GM13977 (cell line): ENCODE measurements around the gene TUBA8.

ENCODE experiments used
- DNase-seq: peaks from one replicate; pipeline ENCODE4 v3.0.0; 2012; ENCODE audit warnings: low spot score
- CTCF ChIP-seq: IDR thresholded peaks from 2 replicates; pipeline ENCODE4 v1.5.1; 2012; ENCODE audit warnings: mild to moderate bottlenecking, control low read depth; ENCODE audit not compliant: insufficient read depth; ENCODE audit errors: extremely low read depth, missing control alignments
- in situ Hi-C: fragments of 300-500 bp; cut with MboI; formaldehyde crosslinking; loops from one replicate; pipeline ENCODE4 v1.12.0; 2022; ENCODE audit warnings: low sequenced_read_pairs, low pct_unique_long_range_greater_than_20kb, mixed read lengths, inconsistent platforms; ENCODE audit not compliant: unreplicated experiment

TUBA8 gene

GRCh38 chr22:18085188-18085587 lies 25.4 kb upstream of the TUBA8 start:
- DNase-seq = no peak
- TF ChIP-seq CTCF = no peak
- in situ Hi-C loops = no loop called here

DNA sequence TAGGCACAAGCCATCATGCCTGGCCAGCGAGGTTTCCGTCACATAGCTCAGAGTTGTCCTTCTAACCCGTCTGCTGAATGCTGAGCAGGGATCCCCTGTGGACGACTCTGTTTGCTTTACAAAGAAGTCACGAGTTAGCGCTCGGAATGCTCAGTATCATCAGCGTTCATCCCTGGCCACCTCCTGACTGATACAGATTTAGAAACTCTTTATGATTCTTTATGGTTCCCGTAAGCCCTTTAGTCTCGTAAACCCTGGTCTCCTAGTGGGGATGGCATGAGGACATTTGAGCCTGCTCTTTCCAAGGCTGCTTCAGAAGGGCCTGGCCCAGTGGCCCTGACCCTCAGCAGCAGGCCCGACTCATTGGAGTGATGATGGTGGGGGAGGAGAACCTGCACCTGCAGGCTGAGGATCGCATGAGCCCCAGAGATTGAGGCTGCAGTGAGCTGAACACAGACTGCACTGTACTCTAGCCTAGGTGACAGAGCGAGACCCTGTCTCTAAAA lies 23.2 kb upstream of the TUBA8 start:
- in situ Hi-C loops = no loop called here
- DNase-seq = no peak
- no peak for TF ChIP-seq CTCF

- peak; percentile 45 for DNase-seq
- TF ChIP-seq CTCF = no peak
- in situ Hi-C loops = no loop called here
Observed at GRCh38 chr22:18088825-18089568, 21.6 kb upstream of the TUBA8 start.

GRCh38 chr22:18090286-18090685 lies 20.3 kb upstream of the TUBA8 start:
- in situ Hi-C loops = no loop called here
- no peak for TF ChIP-seq CTCF
- no peak for DNase-seq

DNA sequence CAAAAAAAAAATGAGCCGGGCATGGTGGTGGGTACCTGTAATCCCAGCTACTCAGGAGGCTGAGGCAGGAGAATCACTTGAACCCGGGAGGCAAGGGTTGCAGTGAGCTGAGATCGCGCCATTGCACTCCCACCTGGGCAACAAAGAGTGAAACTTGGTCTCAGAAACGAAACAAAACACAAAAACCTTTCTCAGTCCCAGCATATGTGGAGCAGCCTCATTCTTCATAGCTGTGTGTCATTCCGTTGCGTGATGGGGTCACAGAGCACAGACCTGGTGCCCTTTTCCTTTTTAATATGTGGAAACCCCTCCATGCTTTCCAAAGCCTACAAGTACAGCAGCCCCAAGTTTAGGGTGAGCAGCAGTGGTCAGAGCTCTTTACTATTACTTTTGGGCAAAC lies 19.1 kb upstream of the TUBA8 start:
- in situ Hi-C loops = no loop called here
- TF ChIP-seq CTCF = no peak
- no peak for DNase-seq

DNA sequence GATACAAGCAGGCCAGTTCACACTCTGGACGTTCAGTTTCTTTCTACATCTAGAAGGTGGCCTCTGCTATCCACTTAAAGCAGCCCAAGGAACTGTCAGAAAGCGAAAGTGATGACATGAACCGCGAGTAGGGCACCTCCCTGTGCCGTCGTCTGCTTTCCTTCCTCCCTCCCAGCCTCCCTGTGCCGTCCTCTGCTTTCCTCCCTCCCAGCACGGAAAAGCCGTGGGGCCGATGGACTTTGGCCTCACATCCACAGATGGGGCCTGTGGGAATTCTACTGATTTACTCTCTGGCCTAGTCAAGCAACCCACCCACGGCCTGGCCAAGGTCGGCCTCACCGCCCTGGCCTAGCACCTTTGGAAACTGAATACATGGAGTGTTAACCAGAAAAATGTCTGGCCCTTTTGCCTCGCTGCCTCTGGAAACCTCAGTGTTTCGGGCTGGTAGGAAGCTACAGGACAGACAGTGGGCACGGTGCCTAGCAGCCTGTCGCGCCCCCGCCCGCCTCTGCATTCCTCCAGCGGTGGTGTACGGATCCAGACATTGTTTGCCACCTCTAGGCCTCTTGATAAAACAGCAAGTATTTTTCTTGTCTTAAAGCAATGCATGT lies 18.6 kb upstream of the TUBA8 start:
- no peak for DNase-seq
- TF ChIP-seq CTCF = no peak

More for the DNA sequence above, 18.6 kb upstream of the TUBA8 start:
- in situ Hi-C loops = no loop called here
